ENCODE measurements around the gene MYO7A.

MYO7A gene

GRCh38 chr11:77149716-77150392 lies 21.8 kb downstream of the MYO7A start:
- no peaks in the 10 kb centered on the region for H3K79me2 ChIP-seq (ENCODE audit: control insufficient read depth, low read length)
- peaks cover 10% of the 10 kb centered on the region for H3K27me3 ChIP-seq (ENCODE audit: control insufficient read depth, low read length)
- no peaks in the 10 kb centered on the region for H4K20me1 ChIP-seq (ENCODE audit: control insufficient read depth, insufficient read depth, low read depth, low read length)
- H3K9me2 ChIP-seq (replicated peaks; ENCODE audit: control insufficient read depth, low read length): no peaks in the 10 kb centered on the region
- no peak overlapping the region for H3K4me3 ChIP-seq (ENCODE audit: low read length)
- no peaks in the 10 kb centered on the region for H3F3A ChIP-seq (ENCODE audit: control insufficient read depth, insufficient read depth)
- no peaks in the 10 kb centered on the region for H3K4me1 ChIP-seq (ENCODE audit: control insufficient read depth, low read length)
- no peaks in the 10 kb centered on the region for H3K36me3 ChIP-seq (ENCODE audit: control insufficient read depth, low read length)
- no peak for TF ChIP-seq CTCF (IDR thresholded peaks at IDR 0.05; ENCODE audit: low read depth, low read length, poor library complexity, severe bottlenecking)
- no peak for TF ChIP-seq EZH2phosphoT487 (IDR thresholded peaks at IDR 0.05; ENCODE audit: borderline replicate concordance, low read length)
- no peaks in the 10 kb centered on the region for H3K9me3 ChIP-seq (ENCODE audit: control insufficient read depth, insufficient read depth, low read length)
- H3K4me2 ChIP-seq (ENCODE audit: low read length): no peak overlapping the region
- H3K27ac ChIP-seq (ENCODE audit: low read depth, low read length): no peak overlapping the region

- H3K27ac ChIP-seq (ENCODE audit: low read depth, low read length): no peak overlapping the region
- H4K20me1 ChIP-seq (ENCODE audit: control insufficient read depth, insufficient read depth, low read depth, low read length): no peaks in the 10 kb centered on the region
- no peaks in the 10 kb centered on the region for H3K9me3 ChIP-seq (ENCODE audit: control insufficient read depth, insufficient read depth, low read length)
- no peaks in the 10 kb centered on the region for H3K79me2 ChIP-seq (ENCODE audit: control insufficient read depth, low read length)
- H3K36me3 ChIP-seq (ENCODE audit: control insufficient read depth, low read length): no peaks in the 10 kb centered on the region
- no peaks in the 10 kb centered on the region for H3K9me2 ChIP-seq (replicated peaks; ENCODE audit: control insufficient read depth, low read length)
- no peaks in the 10 kb centered on the region for H3F3A ChIP-seq (ENCODE audit: control insufficient read depth, insufficient read depth)
- H3K4me2 ChIP-seq (ENCODE audit: low read length): no peak overlapping the region
- TF ChIP-seq CTCF (IDR thresholded peaks at IDR 0.05; ENCODE audit: low read depth, low read length, poor library complexity, severe bottlenecking): no peak
- TF ChIP-seq EZH2phosphoT487 (IDR thresholded peaks at IDR 0.05; ENCODE audit: borderline replicate concordance, low read length): no peak
- H3K4me1 ChIP-seq (ENCODE audit: control insufficient read depth, low read length): no peaks in the 10 kb centered on the region
- peaks cover 10% of the 10 kb centered on the region for H3K27me3 ChIP-seq (ENCODE audit: control insufficient read depth, low read length)
- no peak overlapping the region for H3K4me3 ChIP-seq (ENCODE audit: low read length)
Observed at GRCh38 chr11:77150836-77151235, 22.8 kb downstream of the MYO7A start.

- Histone ChIP-seq H3K9me3 (ENCODE audit: control insufficient read depth, insufficient read depth, low read length) (no peaks in the 10 kb centered on the region), H3K27me3 (ENCODE audit: control insufficient read depth, low read length) (peaks cover 10% of the 10 kb centered on the region), H3K4me3 (ENCODE audit: low read length) (no peak overlapping the region), H3K27ac (ENCODE audit: low read depth, low read length) (no peak overlapping the region), H3K36me3 (ENCODE audit: control insufficient read depth, low read length) (no peaks in the 10 kb centered on the region), H3F3A (ENCODE audit: control insufficient read depth, insufficient read depth) (no peaks in the 10 kb centered on the region), H4K20me1 (ENCODE audit: control insufficient read depth, insufficient read depth, low read depth, low read length) (no peaks in the 10 kb centered on the region), H3K4me2 (ENCODE audit: low read length) (no peak overlapping the region), H3K79me2 (ENCODE audit: control insufficient read depth, low read length) (no peaks in the 10 kb centered on the region), H3K9me2 (replicated peaks; ENCODE audit: control insufficient read depth, low read length) (no peaks in the 10 kb centered on the region), H3K4me1 (ENCODE audit: control insufficient read depth, low read length) (no peaks in the 10 kb centered on the region)
- TF ChIP-seq EZH2phosphoT487 (IDR thresholded peaks at IDR 0.05; ENCODE audit: borderline replicate concordance, low read length) (no peak), CTCF (IDR thresholded peaks at IDR 0.05; ENCODE audit: low read depth, low read length, poor library complexity, severe bottlenecking) (no peak)
Observed at GRCh38 chr11:77151804-77152509, 23.9 kb downstream of the MYO7A start.
